SHP77 treated with DMSO at 0.1 percent for 48 hours (cell line): ENCODE measurements around the gene TMEM120B.
"Not testable (repeated sequence)": the region's sequence is repeated elsewhere in the genome, so short reads cannot be mapped to it uniquely, and the experiment has no call there.

ENCODE experiments used
- DNase-seq: peaks from one replicate; lab custom pipeline; 2025; lab: John Stamatoyannopoulos, UW

TMEM120B gene

GRCh38 chr12:121775501-121775900 lies 62.9 kb downstream of the TMEM120B start:
- DNase-seq = no peak

DNA sequence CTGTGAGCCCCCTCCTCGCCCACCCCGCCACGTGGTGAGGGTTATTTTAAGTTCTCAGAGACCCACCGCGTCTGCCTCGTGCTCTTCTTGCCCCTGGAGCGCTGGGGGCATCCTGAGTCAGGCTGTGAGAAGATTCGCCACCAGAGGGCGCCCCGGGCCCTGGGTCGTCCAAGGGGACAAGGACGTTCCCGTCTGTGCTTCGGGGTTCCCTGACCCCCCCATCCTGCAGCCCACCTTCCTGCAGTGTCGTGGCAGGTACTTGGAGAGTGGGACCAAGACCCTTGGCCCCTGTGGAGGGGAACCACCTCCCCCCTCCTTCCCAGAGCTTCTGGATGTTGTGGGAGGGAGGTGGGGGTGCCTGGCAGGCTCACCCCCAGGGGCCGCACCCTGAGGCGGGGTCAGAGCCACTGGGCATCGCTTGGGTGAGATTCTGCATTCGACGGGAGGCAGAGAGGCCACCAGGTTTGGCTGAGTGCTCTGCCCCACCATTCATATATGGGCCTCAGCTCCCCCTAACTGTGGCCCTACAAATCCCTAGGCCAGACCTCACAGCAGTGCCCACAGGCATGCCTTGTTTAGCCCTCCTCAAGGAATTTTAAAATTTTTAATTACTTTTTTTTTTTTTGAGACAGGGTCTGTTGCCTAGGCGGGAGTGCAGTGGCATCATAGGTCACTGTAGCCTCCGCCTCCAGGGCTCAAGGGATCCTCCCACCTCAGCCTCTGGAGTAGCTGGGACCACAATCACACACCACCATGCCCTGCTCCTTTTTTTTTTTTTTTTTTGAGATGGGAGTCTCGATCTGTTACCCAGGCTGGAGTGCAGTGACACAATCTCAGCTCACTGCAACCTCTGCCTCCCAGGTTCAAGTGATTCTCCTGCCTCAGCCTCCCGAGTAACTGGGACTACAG lies 63.9 kb downstream of the TMEM120B start:
- no peak for DNase-seq

- no peak for DNase-seq
Observed at GRCh38 chr12:121778567-121779421, 66.2 kb downstream of the TMEM120B start.

- no peak for DNase-seq
Observed at GRCh38 chr12:121779422-121779895, 66.9 kb downstream of the TMEM120B start.

DNA sequence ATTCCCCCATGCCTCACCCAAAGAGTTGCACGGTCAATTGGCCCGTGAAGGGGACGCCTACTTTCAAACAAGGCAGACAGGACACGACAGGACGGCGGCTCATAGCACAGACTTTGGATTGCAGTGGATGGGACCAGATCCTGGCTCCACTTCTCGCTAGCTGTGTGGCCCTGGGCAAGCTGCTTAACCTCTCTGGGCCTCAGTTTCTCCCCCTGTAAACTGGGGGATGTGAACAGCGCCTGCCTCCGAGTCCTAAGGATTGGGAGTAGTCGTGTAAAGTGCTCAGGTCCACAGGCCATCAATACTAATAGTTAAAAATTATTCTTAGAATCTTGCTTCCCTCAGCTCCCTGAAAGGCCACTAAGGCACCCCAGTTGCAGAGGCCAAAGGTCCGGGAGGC lies 67.9 kb downstream of the TMEM120B start:
- no peak for DNase-seq

GRCh38 chr12:121781484-121781997 lies 69.0 kb downstream of the TMEM120B start:
- DNase-seq = no peak

DNA sequence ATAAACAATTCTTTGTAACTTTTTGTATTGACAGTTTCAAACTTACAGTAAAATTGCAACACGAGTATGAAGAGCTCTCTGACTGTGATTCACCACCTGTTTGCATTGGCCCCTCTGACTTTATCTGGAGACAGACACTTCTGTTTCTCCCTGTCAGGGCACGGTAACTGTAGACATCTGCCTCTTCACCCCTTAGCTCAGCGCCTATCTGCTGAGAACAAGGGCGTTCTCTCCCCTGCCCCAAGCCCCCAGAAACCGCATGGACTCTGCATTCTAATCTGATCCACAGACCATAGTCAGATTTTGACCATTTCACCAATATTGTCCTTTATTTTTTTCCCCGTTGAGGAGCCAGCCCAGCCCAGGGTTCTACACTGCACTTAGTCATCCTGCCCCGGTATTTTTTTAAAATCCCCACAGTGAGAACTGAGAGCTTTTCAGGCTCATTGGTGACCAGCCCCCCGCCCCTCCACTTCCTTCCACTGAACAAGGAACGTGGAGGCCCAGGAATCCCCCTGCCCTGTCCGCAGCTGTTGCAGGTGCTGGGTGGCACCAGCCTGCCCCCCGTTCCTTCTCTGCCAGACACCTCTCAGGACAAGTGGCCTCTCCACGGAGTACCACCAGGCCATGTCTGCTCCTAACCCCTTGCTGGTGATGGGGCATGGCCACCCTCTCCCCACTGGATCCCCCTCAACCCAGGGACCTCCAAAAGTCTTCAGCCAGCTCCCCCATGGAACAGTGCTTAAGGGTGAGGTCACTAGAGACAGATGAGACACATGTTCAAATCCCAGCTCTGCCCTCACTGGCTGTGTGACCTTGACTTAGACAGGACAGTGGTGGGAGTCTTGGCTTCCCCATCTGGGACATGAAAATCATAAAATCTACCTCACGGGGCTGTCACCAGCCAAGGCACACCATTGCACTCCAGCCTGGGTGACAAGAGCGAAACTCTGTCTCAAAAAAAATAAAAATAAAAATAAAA lies 69.7 kb downstream of the TMEM120B start:
- no peak for DNase-seq

DNA sequence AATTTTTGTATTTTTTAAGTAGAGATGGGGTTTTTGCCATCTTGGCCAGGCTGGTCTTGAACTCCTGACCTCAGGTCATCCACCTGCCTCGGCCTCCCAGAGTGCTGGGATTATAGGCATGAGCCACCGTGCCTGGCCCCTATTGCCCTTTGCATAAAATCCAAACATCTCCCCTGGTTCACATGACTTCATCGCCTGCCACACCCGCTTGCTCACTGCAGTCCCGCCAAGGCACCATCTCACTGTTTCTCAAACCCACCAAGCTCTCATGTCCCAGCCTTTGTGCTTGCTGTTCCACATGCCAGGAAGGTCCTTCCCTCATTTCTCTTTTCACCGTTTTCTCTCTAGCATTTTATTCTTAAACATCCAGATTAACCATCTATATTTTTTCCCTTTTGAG lies 71.2 kb downstream of the TMEM120B start:
- no peak for DNase-seq

DNA sequence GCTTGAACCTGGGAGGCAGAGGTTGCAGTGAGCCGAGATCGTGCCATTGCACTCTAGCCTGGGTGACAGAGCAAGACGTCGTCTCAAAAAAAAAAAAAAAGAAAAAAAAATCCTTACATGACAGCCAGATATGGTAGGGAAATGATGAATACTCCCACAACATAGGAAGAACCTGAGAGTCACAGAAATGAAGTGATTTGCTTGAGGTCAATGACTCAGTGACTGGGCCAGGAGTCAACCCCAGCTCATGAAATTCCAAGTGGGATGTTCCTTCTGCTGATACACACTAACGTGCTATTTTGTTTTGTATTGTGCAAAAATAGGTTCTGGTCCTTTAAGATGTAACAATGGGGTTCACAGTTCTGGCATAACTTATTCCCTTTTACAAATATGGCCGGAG lies 71.9 kb downstream of the TMEM120B start:
- no peak for DNase-seq

GRCh38 chr12:121786440-121786825 lies 73.9 kb downstream of the TMEM120B start:
- no peak for DNase-seq

GRCh38 chr12:121787063-121788025 lies 74.8 kb downstream of the TMEM120B start:
- no peak for DNase-seq

- no peak for DNase-seq
Observed at GRCh38 chr12:121788176-121788818, 75.7 kb downstream of the TMEM120B start.

DNA sequence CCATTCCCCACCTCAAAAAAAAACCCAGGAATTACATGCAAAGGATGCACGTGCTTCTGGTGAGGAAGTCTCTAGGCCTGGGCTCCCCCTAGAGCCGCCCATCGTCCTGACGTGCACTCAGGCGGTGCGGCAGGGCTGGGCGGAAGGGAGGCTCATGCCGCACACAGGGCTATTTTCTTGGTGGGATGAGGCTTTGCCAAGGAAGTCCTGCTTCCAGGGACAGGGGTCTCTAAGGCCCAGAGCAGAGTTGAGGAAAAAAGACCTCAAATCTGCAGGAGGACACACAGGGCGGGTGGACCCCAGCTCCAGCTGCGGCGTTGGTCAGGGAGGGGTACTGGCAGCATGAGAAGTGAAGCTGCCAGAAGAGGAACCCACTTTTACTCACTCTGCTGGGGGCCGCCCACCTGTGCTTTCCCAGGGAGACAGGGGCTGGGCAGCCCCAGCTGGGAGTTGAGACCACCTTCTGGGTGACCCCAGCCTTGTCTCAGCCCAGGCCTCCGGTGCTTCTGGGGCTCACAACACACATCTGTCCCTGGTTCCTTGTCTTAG lies 76.8 kb downstream of the TMEM120B start:
- no peak for DNase-seq

DNA sequence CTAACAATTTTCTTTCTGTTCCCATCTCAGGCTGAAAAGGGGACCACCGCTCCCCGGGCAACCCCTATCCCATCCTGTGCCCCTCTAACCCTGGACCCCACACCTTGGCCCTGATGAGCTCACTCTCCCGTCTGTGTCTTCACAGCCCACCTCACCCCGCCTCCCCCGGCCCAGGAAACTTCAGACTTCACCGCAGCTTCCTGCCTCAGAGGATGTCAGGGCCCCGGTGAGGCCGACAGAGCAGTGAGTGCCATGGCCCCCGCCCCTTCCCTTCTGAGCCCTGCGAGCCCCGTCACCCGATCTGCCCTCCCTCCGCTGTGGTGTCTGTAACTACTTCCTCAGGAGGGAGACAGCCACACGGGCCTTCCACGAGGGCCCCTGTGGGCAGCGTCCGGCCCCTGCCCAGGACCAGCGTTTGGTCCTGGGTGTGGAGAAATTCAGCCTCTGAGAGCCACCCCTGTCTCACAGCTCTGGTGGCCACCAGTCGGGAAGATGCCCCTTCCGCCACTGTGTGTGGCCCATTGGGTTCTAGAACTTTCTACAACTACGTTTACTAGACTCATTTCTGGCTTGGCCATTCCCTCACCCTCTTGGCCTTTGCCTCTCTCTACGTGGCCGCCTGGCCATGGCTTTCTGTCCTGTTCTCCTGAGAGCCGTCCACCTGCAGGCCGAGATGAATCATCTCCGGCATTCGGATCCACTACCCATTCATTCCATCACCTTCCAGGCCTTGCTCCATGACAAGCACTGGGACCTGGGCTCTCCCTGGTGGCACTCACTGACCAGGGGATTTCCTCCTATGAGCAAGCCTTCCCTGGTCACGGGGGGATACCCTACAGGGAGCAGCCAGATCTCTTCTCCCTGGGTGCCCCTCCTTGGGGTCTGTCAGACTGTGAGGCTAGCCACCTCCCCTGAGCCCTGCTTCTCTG lies 77.5 kb downstream of the TMEM120B start:
- no peak for DNase-seq

GRCh38 chr12:121790785-121791184 lies 78.2 kb downstream of the TMEM120B start:
- DNase-seq = not testable (repeated sequence)

GRCh38 chr12:121791671-121792551 lies 79.4 kb downstream of the TMEM120B start:
- DNase-seq = no peak
